ENCODE measurements around the gene MMP2. TPM values are rescaled to one million over a fixed set of nuclear protein-coding genes. Genes with fewer than 3 reads are reported as not detected.

Gene MMP2
- 2,419 TPM for polyA plus RNA-seq (2013, experiment 1 of 2; ENCODE audit: insufficient read length)
- polyA plus RNA-seq (2013, experiment 2 of 2; ENCODE audit: insufficient read length): 2,364 TPM

GRCh38 chr16:55478827-55479429 lies at the start of gene MMP2:
Gene MMP2 (plus strand): TSS chr16:55479198. CDS start chr16:55479480, 282 bp downstream.
- DNase-seq: peak; percentile 89

GRCh38 chr16:55433030-55433429 lies 46.0 kb upstream of the MMP2 start:
- no peak for DNase-seq

GRCh38 chr16:55433535-55433934 lies 45.5 kb upstream of the MMP2 start:
- DNase-seq: no peak

GRCh38 chr16:55434000-55434399 lies 45.0 kb upstream of the MMP2 start:
- DNase-seq: no peak

- no peak for DNase-seq
Measured at GRCh38 chr16:55435387-55435786, 43.6 kb upstream of the MMP2 start.

GRCh38 chr16:55436587-55436986 lies 42.4 kb upstream of the MMP2 start:
- no peak for DNase-seq

- DNase-seq: peak; percentile 59
Measured at GRCh38 chr16:55437625-55438024, 41.4 kb upstream of the MMP2 start.

GRCh38 chr16:55438281-55438680 lies 40.7 kb upstream of the MMP2 start:
- no peak for DNase-seq

GRCh38 chr16:55439101-55439690 lies 39.8 kb upstream of the MMP2 start:
- peak; percentile 55 for DNase-seq

- no peak for DNase-seq
Measured at GRCh38 chr16:55443434-55444346, 35.3 kb upstream of the MMP2 start.

GRCh38 chr16:55444754-55445485 lies 34.1 kb upstream of the MMP2 start:
- no peak for DNase-seq

GRCh38 chr16:55447231-55447630 lies 31.8 kb upstream of the MMP2 start:
- DNase-seq: no peak

- DNase-seq: no peak
Measured at GRCh38 chr16:55452996-55453395, 26.0 kb upstream of the MMP2 start.

- no peak for DNase-seq
Measured at GRCh38 chr16:55453909-55454308, 25.1 kb upstream of the MMP2 start.

GRCh38 chr16:55454861-55455260 lies 24.1 kb upstream of the MMP2 start:
- DNase-seq: no peak

- no peak for DNase-seq
Measured at GRCh38 chr16:55462241-55462640, 16.8 kb upstream of the MMP2 start.

- DNase-seq: no peak
Measured at GRCh38 chr16:55464375-55464774, 14.6 kb upstream of the MMP2 start.

- peak; percentile 77 for DNase-seq
Measured at GRCh38 chr16:55465077-55465896, 13.7 kb upstream of the MMP2 start.

GRCh38 chr16:55466209-55466608 lies 12.8 kb upstream of the MMP2 start:
- DNase-seq: no peak

- DNase-seq: no peak
Measured at GRCh38 chr16:55467898-55468297, 11.1 kb upstream of the MMP2 start.

GRCh38 chr16:55468352-55468990 lies 10.5 kb upstream of the MMP2 start:
- no peak for DNase-seq
